ENCODE results near the gene MNT.

MNT gene

GRCh38 chr17:2377659-2378058 is 23.2 kb downstream of the MNT start:
- no peak for TF ChIP-seq CTCF (IDR thresholded peaks at IDR 0.05; ENCODE audit: extremely low read depth, insufficient read depth, missing control alignments)
- in situ Hi-C loops (cut with MboI; ENCODE audit: low pct_unique_long_range_greater_than_20kb, low sequenced_read_pairs, unreplicated experiment): no loop called here
- no peak for DNase-seq (ENCODE audit: low spot score)

GRCh38 chr17:2376107-2376506 is 24.8 kb downstream of the MNT start:
- in situ Hi-C loops (cut with MboI; ENCODE audit: low pct_unique_long_range_greater_than_20kb, low sequenced_read_pairs, unreplicated experiment): no loop called here
- no peak for DNase-seq (ENCODE audit: low spot score)
- no peak for TF ChIP-seq CTCF (IDR thresholded peaks at IDR 0.05; ENCODE audit: extremely low read depth, insufficient read depth, missing control alignments)

GRCh38 chr17:2375406-2375805 is 25.5 kb downstream of the MNT start:
- no peak for TF ChIP-seq CTCF (IDR thresholded peaks at IDR 0.05; ENCODE audit: extremely low read depth, insufficient read depth, missing control alignments)
- no peak for DNase-seq (ENCODE audit: low spot score)
- in situ Hi-C loops (cut with MboI; ENCODE audit: low pct_unique_long_range_greater_than_20kb, low sequenced_read_pairs, unreplicated experiment): no loop called here

- no peak for TF ChIP-seq CTCF (IDR thresholded peaks at IDR 0.05; ENCODE audit: extremely low read depth, insufficient read depth, missing control alignments)
- in situ Hi-C loops (cut with MboI; ENCODE audit: low pct_unique_long_range_greater_than_20kb, low sequenced_read_pairs, unreplicated experiment): no loop called here
- DNase-seq (ENCODE audit: low spot score): no peak
Measured at GRCh38 chr17:2374549-2375285, 26.1 kb downstream of the MNT start.

GRCh38 chr17:2373179-2373578 is 27.7 kb downstream of the MNT start:
- no peak for DNase-seq (ENCODE audit: low spot score)
- in situ Hi-C loops (cut with MboI; ENCODE audit: low pct_unique_long_range_greater_than_20kb, low sequenced_read_pairs, unreplicated experiment): no loop called here
- TF ChIP-seq CTCF (IDR thresholded peaks at IDR 0.05; ENCODE audit: extremely low read depth, insufficient read depth, missing control alignments): no peak

GRCh38 chr17:2372681-2373080 is 28.2 kb downstream of the MNT start:
- in situ Hi-C loops (cut with MboI; ENCODE audit: low pct_unique_long_range_greater_than_20kb, low sequenced_read_pairs, unreplicated experiment): no loop called here
- no peak for DNase-seq (ENCODE audit: low spot score)
- no peak for TF ChIP-seq CTCF (IDR thresholded peaks at IDR 0.05; ENCODE audit: extremely low read depth, insufficient read depth, missing control alignments)

All from GM13977 (cell line).